ENCODE data around the gene CSPG4.

DNA sequence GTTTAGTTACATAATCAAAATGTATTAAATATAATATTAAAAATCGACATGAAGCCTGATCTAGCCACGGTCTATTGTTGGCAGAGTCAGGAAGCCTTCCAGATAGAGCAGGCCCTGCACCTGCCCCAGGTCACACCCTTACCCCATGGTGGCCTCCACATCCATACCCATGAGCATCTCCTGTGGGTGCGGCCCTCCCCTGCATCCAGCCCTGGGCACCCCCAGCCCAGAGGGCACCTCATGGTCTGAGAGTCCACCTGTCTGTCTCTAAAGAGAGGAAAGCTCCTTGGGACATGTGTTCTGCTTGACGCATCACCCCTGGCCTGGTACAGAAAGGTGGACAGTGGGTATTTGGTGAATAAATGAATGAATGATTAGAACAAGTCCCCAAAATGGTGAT, 37.2 kb upstream of the CSPG4 start:
- TF ChIP-seq, protein P1, sequence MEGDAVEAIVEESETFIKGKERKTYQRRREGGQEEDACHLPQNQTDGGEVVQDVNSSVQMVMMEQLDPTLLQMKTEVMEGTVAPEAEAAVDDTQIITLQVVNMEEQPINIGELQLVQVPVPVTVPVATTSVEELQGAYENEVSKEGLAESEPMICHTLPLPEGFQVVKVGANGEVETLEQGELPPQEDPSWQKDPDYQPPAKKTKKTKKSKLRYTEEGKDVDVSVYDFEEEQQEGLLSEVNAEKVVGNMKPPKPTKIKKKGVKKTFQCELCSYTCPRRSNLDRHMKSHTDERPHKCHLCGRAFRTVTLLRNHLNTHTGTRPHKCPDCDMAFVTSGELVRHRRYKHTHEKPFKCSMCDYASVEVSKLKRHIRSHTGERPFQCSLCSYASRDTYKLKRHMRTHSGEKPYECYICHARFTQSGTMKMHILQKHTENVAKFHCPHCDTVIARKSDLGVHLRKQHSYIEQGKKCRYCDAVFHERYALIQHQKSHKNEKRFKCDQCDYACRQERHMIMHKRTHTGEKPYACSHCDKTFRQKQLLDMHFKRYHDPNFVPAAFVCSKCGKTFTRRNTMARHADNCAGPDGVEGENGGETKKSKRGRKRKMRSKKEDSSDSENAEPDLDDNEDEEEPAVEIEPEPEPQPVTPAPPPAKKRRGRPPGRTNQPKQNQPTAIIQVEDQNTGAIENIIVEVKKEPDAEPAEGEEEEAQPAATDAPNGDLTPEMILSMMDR (IDR thresholded peaks at IDR 0.05; ENCODE audit: low read length), result no peak
- no peak for TF ChIP-seq EZH2 (optimal IDR thresholded peaks at IDR 0.05; ENCODE audit: low read depth, low read length)

All from MM.1S (cell line).